HEK293 (cell line): ENCODE data around the gene CCNY.
"Not testable (repeated sequence)": the region's sequence is repeated elsewhere in the genome, so short reads cannot be mapped to it uniquely, and the experiment has no call there.

Experiments used
- CTCF ChIA-PET: fragments of 350-600 bp; formaldehyde crosslinking; extraction: SDS; loops from one replicate; lab custom pipeline; 2021; ENCODE audit warnings: antibody characterized with exemption; lab: Yijun Ruan, JAX
- POLR2A ChIA-PET: fragments of 300-600 bp; formaldehyde crosslinking; extraction: SDS; loops from one replicate; lab custom pipeline; 2020; ENCODE audit warnings: antibody characterized with exemption, inconsistent platforms; lab: Yijun Ruan, JAX
- H3K27ac ChIP-seq: fragments of 200-500 bp; sonication (Bioruptor generic); 2 replicates; pipeline ENCODE4 v1.5.1; 2014; ENCODE audit warnings: low read depth, low read length, control low read depth, inconsistent platforms; ENCODE audit errors: extremely low read depth
- H3K36me3 ChIP-seq, 2 experiments: fragments of 200-500 bp in 1 of 2; sonication (Bioruptor generic) in 1 of 2; 1 replicate in 1 of 2; 2 replicates in 1 of 2; pipeline ENCODE4 v1.5.1; 2014 to 2017; ENCODE audit warnings: inconsistent platforms in 2 of 2, low read length in 2 of 2; ENCODE audit not compliant: control insufficient read depth in 2 of 2, insufficient read depth in 1 of 2
- H3K4me1 ChIP-seq: fragments of 200-500 bp; sonication (Bioruptor generic); 2 replicates; pipeline ENCODE4 v1.5.1; 2014; ENCODE audit warnings: mild to moderate bottlenecking, low read length, inconsistent platforms; ENCODE audit not compliant: control insufficient read depth, insufficient read depth
- H3K4me3 ChIP-seq: 2 replicates; pipeline ENCODE4 v1.5.1; 2011; ENCODE audit warnings: low read depth, mild to moderate bottlenecking, control low read depth, low read length, moderate library complexity
- H3K9me3 ChIP-seq: fragments of 200-500 bp; sonication (Bioruptor generic); 2 replicates; pipeline ENCODE4 v1.5.1; 2014; ENCODE audit warnings: low read depth, low read length, inconsistent platforms; ENCODE audit not compliant: control insufficient read depth, insufficient read depth
- GLI2 ChIP-seq: fragments of 450-650 bp; formaldehyde crosslinking; IDR thresholded peaks from 2 replicates; pipeline ENCODE4; 2017; ENCODE audit warnings: missing biosample characterization, missing genetic modification characterization, low read depth, borderline replicate concordance
- HIC1 ChIP-seq: fragments of 450-650 bp; formaldehyde crosslinking; IDR thresholded peaks from 2 replicates; pipeline ENCODE4 v1.5.1; 2016; ENCODE audit warnings: missing biosample characterization, missing genetic modification characterization
- MYNN ChIP-seq: fragments of 450-650 bp; formaldehyde crosslinking; IDR thresholded peaks from 2 replicates; pipeline ENCODE4 v1.5.1; 2016; ENCODE audit warnings: missing biosample characterization, missing genetic modification characterization, borderline replicate concordance
- REST ChIP-seq: fragments of 450-650 bp; formaldehyde crosslinking; IDR thresholded peaks from 2 replicates; pipeline ENCODE4 v1.5.1; 2016; ENCODE audit warnings: missing biosample characterization, missing genetic modification characterization
- SCRT2 ChIP-seq: fragments of 450-650 bp; formaldehyde crosslinking; IDR thresholded peaks from 2 replicates; pipeline ENCODE4 v1.5.1; 2016; ENCODE audit warnings: missing biosample characterization, missing genetic modification characterization
- SP3 ChIP-seq: fragments of 450-650 bp; formaldehyde crosslinking; IDR thresholded peaks from 2 replicates; pipeline ENCODE4 v1.5.1; 2016; ENCODE audit warnings: missing biosample characterization, missing genetic modification characterization
- ZFHX2 ChIP-seq: fragments of 450-650 bp; formaldehyde crosslinking; conservative IDR thresholded peaks from 2 replicates; pipeline ENCODE4 v1.5.1; 2016; ENCODE audit warnings: missing biosample characterization, missing genetic modification characterization
- ZNF292 ChIP-seq: fragments of 450-650 bp; formaldehyde crosslinking; IDR thresholded peaks from 2 replicates; pipeline ENCODE4 v1.5.1; 2016; ENCODE audit warnings: low read depth, missing biosample characterization, missing genetic modification characterization, borderline replicate concordance
- ZNF335 ChIP-seq: fragments of 450-650 bp; formaldehyde crosslinking; conservative IDR thresholded peaks from 2 replicates; pipeline ENCODE4 v1.5.1; 2016; ENCODE audit warnings: missing biosample characterization, missing genetic modification characterization
- ZNF362 ChIP-seq: fragments of 450-650 bp; formaldehyde crosslinking; IDR thresholded peaks from 2 replicates; pipeline ENCODE4 v1.5.1; 2016; ENCODE audit warnings: missing biosample characterization, missing genetic modification characterization
- ZNF394 ChIP-seq: fragments of 450-650 bp; formaldehyde crosslinking; IDR thresholded peaks from 2 replicates; pipeline ENCODE4 v1.5.1; 2016; ENCODE audit warnings: missing biosample characterization, missing genetic modification characterization, mild to moderate bottlenecking, moderate library complexity, borderline replicate concordance
- ZNF423 ChIP-seq: fragments of 450-650 bp; formaldehyde crosslinking; IDR thresholded peaks from 2 replicates; pipeline ENCODE4 v1.5.1; 2016; ENCODE audit warnings: missing biosample characterization, missing genetic modification characterization
- ZNF449 ChIP-seq: fragments of 450-650 bp; formaldehyde crosslinking; IDR thresholded peaks from 2 replicates; pipeline ENCODE4 v1.5.1; 2017; ENCODE audit warnings: missing biosample characterization, mild to moderate bottlenecking, missing genetic modification characterization, moderate library complexity
- ZNF513 ChIP-seq: fragments of 450-650 bp; IDR thresholded peaks from 2 replicates; pipeline ENCODE4 v1.5.1; 2018; ENCODE audit warnings: missing biosample characterization, missing genetic modification characterization
- ZNF580 ChIP-seq: fragments of 450-650 bp; formaldehyde crosslinking; IDR thresholded peaks from 2 replicates; pipeline ENCODE4 v1.5.1; 2016; ENCODE audit warnings: missing biosample characterization, missing genetic modification characterization
- ZNF600 ChIP-seq: fragments of 450-650 bp; formaldehyde crosslinking; IDR thresholded peaks from 2 replicates; pipeline ENCODE4 v1.5.1; 2016; ENCODE audit warnings: missing biosample characterization, missing genetic modification characterization
- ZNF610 ChIP-seq: fragments of 450-650 bp; formaldehyde crosslinking; IDR thresholded peaks from 2 replicates; pipeline ENCODE4 v1.5.1; 2016; ENCODE audit warnings: missing biosample characterization, missing genetic modification characterization, borderline replicate concordance
- ZNF701 ChIP-seq: fragments of 450-650 bp; formaldehyde crosslinking; IDR thresholded peaks from 2 replicates; pipeline ENCODE4 v1.5.1; 2016; ENCODE audit warnings: missing biosample characterization, missing genetic modification characterization
- ZSCAN18 ChIP-seq: fragments of 450-650 bp; formaldehyde crosslinking; IDR thresholded peaks from 2 replicates; pipeline ENCODE4 v1.5.1; 2016; ENCODE audit warnings: missing biosample characterization, missing genetic modification characterization

CCNY gene

GRCh38 chr10:35406003-35406630, 69.8 kb downstream of the CCNY start (continued):
- TF ChIP-seq SP3 (tag by site-specific recombination) (peak; percentile 35; the same call in 1 of the 2 replicates), MYNN (tag by site-specific recombination) (peak; percentile 50; the same call in 1 of the 2 replicates)

- CTCF ChIA-PET, H3K27ac ChIP-seq, H3K4me1 ChIP-seq, H3K9me3 ChIP-seq, H3K4me3 ChIP-seq, POLR2A ChIA-PET, H3K36me3 ChIP-seq: not testable (repeated sequence)
These were observed 71.4 kb downstream of the CCNY start for GRCh38 chr10:35407696-35408095.

- CTCF ChIA-PET, result interaction anchor here (0.8 to 1.5 kb wide), 3 partner anchors 8 to 12 kb away, joined by 3 to 5 read pairs (median 3); no protein-coding TSS in a partner anchor
- TF ChIP-seq HIC1 (no peak), ZNF394 (no peak), GLI2 (tag by site-specific recombination) (no peak), ZNF701 (no peak), ZNF600 (peak; percentile 96), ZSCAN18 (tag by site-specific recombination) (no peak), SCRT2 (tag by site-specific recombination) (no peak), ZNF610 (tag by site-specific recombination) (no peak), ZNF449 (tag by site-specific recombination) (no peak), REST (no peak), ZNF423 (tag by site-specific recombination) (no peak), ZNF362 (tag by site-specific recombination) (peak; percentile 86), ZNF580 (tag by site-specific recombination) (no peak), ZFHX2 (tag by site-specific recombination) (peak; percentile 69), ZNF335 (tag by site-specific recombination) (0 out of 2 replicates have a peak, but pooled peaks have one; percentile 16), ZNF513 (no peak), ZNF292 (tag by site-specific recombination) (no peak)
These were observed 72.8 kb downstream of the CCNY start for GRCh38 chr10:35409094-35409582.

More at GRCh38 chr10:35409094-35409582, 72.8 kb downstream of the CCNY start:
- Histone ChIP-seq H3K27ac (no peak overlapping the region), H3K4me3 (no peak overlapping the region), H3K36me3 (no peaks in the 10 kb centered on the region), H3K9me3 (no peaks in the 10 kb centered on the region), H3K4me1 (no peaks in the 10 kb centered on the region)
- POLR2A ChIA-PET, result no interaction called here
